Liver (tissue), 9 donors: ENCODE results near the gene SMCO4. TPM values are rescaled to one million over a fixed set of nuclear protein-coding genes. Genes with fewer than 3 reads are reported as not detected.

Source experiments
- DNase-seq: peaks from one replicate; pipeline ENCODE4 v3.0.0-alpha.2; 2017; ENCODE audit warnings: low spot score
- H3K27ac ChIP-seq, 2 donors: one replicate each; pipeline ENCODE4 v1.7.0; 2013; ENCODE audit warnings: inconsistent platforms in 2 of 2, low read length in 2 of 2, control low read depth in 1 of 2, low read depth in 1 of 2, mild to moderate bottlenecking in 1 of 2
- H3K27me3 ChIP-seq, 4 donors: one replicate each; pipeline versions ENCODE4 v1.6.1 to v1.7.0; 2013; ENCODE audit warnings: low read length in 3 of 4, inconsistent platforms in 1 of 4, mild to moderate bottlenecking in 1 of 4, moderate library complexity in 1 of 4; ENCODE audit not compliant: control insufficient read depth in 4 of 4, insufficient read depth in 4 of 4
- H3K36me3 ChIP-seq, 4 donors: one replicate each; pipeline versions ENCODE4 v1.6.1 to v1.7.0; 2013; ENCODE audit warnings: low read length in 3 of 4, mild to moderate bottlenecking in 3 of 4, low read depth in 1 of 4, moderate library complexity in 1 of 4; ENCODE audit not compliant: control insufficient read depth in 4 of 4, insufficient read depth in 3 of 4
- H3K4me1 ChIP-seq, 4 donors: one replicate each; pipeline versions ENCODE4 v1.6.1 to v1.7.0; 2013; ENCODE audit warnings: low read length in 3 of 4, mild to moderate bottlenecking in 3 of 4, moderate library complexity in 1 of 4; ENCODE audit not compliant: control insufficient read depth in 4 of 4, insufficient read depth in 4 of 4
- H3K4me3 ChIP-seq, 3 donors: one replicate each; pipeline versions ENCODE4 v1.6.1 to v1.7.0; 2013; ENCODE audit warnings: low read length in 3 of 3, control low read depth in 1 of 3, low read depth in 1 of 3, mild to moderate bottlenecking in 1 of 3
- H3K9ac ChIP-seq, 2 donors: one replicate each; pipeline ENCODE4 v1.7.0; 2013; ENCODE audit warnings: low read length in 2 of 2, mild to moderate bottlenecking in 2 of 2, moderate library complexity in 2 of 2, control low read depth in 1 of 2, low read depth in 1 of 2
- H3K9me3 ChIP-seq, 4 donors: one replicate each; pipeline versions ENCODE4 v1.6.1 to v1.7.0; 2013; ENCODE audit warnings: low read length in 3 of 4; ENCODE audit not compliant: control insufficient read depth in 4 of 4
- EGR1 ChIP-seq, 2 donors: IDR thresholded peaks; 2 replicates each; pipeline ENCODE4 v1.6.1; 2016 to 2018; ENCODE audit warnings: antibody characterized with exemption in 2 of 2, low read depth in 2 of 2
- FOXA1 ChIP-seq: IDR thresholded peaks from 2 replicates; pipeline ENCODE4 v1.6.1; 2016; ENCODE audit warnings: antibody characterized with exemption
- FOXA2 ChIP-seq: IDR thresholded peaks from 2 replicates; pipeline ENCODE4 v1.6.1; 2016; ENCODE audit warnings: antibody characterized with exemption
- GABPA ChIP-seq, 2 donors: IDR thresholded peaks in 1 of 2; conservative IDR thresholded peaks in 1 of 2; 2 replicates each; pipeline ENCODE4 v1.6.1; 2016; ENCODE audit warnings: antibody characterized with exemption in 2 of 2, mild to moderate bottlenecking in 1 of 2, moderate library complexity in 1 of 2
- HNF4A ChIP-seq, 2 donors: conservative IDR thresholded peaks; 2 replicates each; pipeline ENCODE4 v1.6.1; 2016; ENCODE audit warnings: antibody characterized with exemption in 2 of 2, mild to moderate bottlenecking in 2 of 2
- HNF4G ChIP-seq: IDR thresholded peaks from 2 replicates; pipeline ENCODE4 v1.6.1; 2016; ENCODE audit warnings: antibody characterized with exemption
- JUND ChIP-seq, 2 donors: IDR thresholded peaks; 2 replicates each; pipeline ENCODE4 v1.6.1; 2016; ENCODE audit warnings: antibody characterized with exemption in 2 of 2
- NR2F2 ChIP-seq: IDR thresholded peaks from 2 replicates; pipeline ENCODE4 v1.6.1; 2016; ENCODE audit warnings: antibody characterized with exemption
- RAD21 ChIP-seq, 2 donors: IDR thresholded peaks; 2 replicates each; pipeline ENCODE4 v1.6.1; 2016; ENCODE audit warnings: antibody characterized with exemption in 2 of 2, mild to moderate bottlenecking in 2 of 2
- RXRA ChIP-seq, 2 donors: IDR thresholded peaks; 2 replicates each; pipeline ENCODE4 v1.6.1; 2017 to 2018; ENCODE audit warnings: antibody characterized with exemption in 2 of 2, mild to moderate bottlenecking in 1 of 2
- SP1 ChIP-seq: IDR thresholded peaks from 2 replicates; pipeline ENCODE4 v1.6.1; 2018; ENCODE audit warnings: antibody characterized with exemption, mild to moderate bottlenecking
- TAF1 ChIP-seq: conservative IDR thresholded peaks from 2 replicates; pipeline ENCODE4 v1.6.1; 2016; ENCODE audit warnings: antibody characterized with exemption, mild to moderate bottlenecking
- YY1 ChIP-seq: IDR thresholded peaks from 2 replicates; pipeline ENCODE4 v1.6.1; 2016; ENCODE audit warnings: antibody characterized with exemption, mild to moderate bottlenecking
- WGBS: extraction: QIAGEN DNeasy Blood & Tissue Kit; methylation state at CpG from one replicate; pipeline ENCODE4 v1.1.7; 2013; 5-methylcytosine and 5-hydroxymethylcytosine counted together
- polyA plus RNA-seq, 2 donors: library from polyadenylated mRNA; stranded (reverse) in 1 of 2; unstranded in 1 of 2; fragments of 200-250 nt in 1 of 2; fragments of >200 nt in 1 of 2; fragmentation: Nextera tagmentation in 1 of 2; extraction: Ambion mirVana in 1 of 2; gene quantifications; one replicate each; pipeline versions ENCODE4 v1.2.1 to v1.2.3, GENCODE V29; 2013 to 2015
- total RNA-seq, 2 donors: library from RNA; depleted of rRNA; stranded (reverse); fragments of >200 nt; gene quantifications; one replicate each; pipeline ENCODE4 v1.2.3, GENCODE V29; 2014
- TF ChIP-seq, protein P1 (sequence below): IDR thresholded peaks from 2 replicates; pipeline ENCODE4 v1.6.1; 2016; ENCODE audit warnings: antibody characterized with exemption
- TF ChIP-seq, protein P2 (sequence below): IDR thresholded peaks from 2 replicates; pipeline ENCODE4 v1.6.1; 2016; ENCODE audit warnings: antibody characterized with exemption
- TF ChIP-seq, protein P3 (sequence below): IDR thresholded peaks from 2 replicates; pipeline ENCODE4 v1.6.1; 2016; ENCODE audit warnings: antibody characterized with exemption
- TF ChIP-seq, protein P4 (sequence below): fragments of 150-350 bp; IDR thresholded peaks from 2 replicates; pipeline ENCODE4 v1.5.1; 2017; ENCODE audit warnings: improper control_type of control experiment, low read depth, low read length; ENCODE audit not compliant: missing input control
- TF ChIP-seq, protein P5 (sequence below): IDR thresholded peaks from 2 replicates; pipeline ENCODE4 v1.6.1; 2016; ENCODE audit warnings: antibody characterized with exemption, mild to moderate bottlenecking
- donor health status: healthy.
- donor health status: healthy.
- donor health status: healthy.
- donor health status: healthy.
- donor health status: healthy.

SMCO4 gene
- total and polyA plus RNA-seq, 4 donors: 21.2 to 98.8 (median 47.9) TPM

DNA sequence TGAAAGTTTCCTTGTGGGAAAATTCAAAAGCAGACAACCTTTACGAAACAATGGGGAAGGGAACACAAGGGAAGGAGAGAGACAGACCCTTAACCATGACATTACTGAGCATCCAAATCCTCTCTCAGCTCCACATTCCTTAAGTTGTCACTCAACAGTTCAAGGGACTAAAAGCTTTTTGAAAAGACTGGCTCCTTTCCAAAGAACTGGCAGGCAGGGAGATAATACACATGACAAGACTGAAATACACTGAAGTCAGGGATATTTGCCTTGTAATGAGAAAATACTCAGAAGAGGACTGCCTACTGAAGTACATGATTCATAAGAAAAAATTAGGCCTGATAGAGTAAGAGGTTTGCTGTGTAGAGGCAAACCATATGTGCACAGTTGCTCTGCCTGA lies 69.1 kb downstream of the SMCO4 start:
- TF ChIP-seq RAD21 (IDR thresholded peaks at IDR 0.05): no peak
- TF ChIP-seq, protein P1, sequence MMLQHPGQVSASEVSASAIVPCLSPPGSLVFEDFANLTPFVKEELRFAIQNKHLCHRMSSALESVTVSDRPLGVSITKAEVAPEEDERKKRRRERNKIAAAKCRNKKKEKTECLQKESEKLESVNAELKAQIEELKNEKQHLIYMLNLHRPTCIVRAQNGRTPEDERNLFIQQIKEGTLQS: no peak
- TF ChIP-seq, protein P2, sequence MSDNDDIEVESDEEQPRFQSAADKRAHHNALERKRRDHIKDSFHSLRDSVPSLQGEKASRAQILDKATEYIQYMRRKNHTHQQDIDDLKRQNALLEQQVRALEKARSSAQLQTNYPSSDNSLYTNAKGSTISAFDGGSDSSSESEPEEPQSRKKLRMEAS: no peak
- no peak for TF ChIP-seq FOXA1
- TF ChIP-seq, protein P3, sequence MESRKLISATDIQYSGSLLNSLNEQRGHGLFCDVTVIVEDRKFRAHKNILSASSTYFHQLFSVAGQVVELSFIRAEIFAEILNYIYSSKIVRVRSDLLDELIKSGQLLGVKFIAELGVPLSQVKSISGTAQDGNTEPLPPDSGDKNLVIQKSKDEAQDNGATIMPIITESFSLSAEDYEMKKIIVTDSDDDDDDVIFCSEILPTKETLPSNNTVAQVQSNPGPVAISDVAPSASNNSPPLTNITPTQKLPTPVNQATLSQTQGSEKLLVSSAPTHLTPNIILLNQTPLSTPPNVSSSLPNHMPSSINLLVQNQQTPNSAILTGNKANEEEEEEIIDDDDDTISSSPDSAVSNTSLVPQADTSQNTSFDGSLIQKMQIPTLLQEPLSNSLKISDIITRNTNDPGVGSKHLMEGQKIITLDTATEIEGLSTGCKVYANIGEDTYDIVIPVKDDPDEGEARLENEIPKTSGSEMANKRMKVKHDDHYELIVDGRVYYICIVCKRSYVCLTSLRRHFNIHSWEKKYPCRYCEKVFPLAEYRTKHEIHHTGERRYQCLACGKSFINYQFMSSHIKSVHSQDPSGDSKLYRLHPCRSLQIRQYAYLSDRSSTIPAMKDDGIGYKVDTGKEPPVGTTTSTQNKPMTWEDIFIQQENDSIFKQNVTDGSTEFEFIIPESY: no peak
- TF ChIP-seq EGR1 (IDR thresholded peaks at IDR 0.05; ENCODE audit: low read depth in 2 of 2): no peak
- no peak for TF ChIP-seq NR2F2
- no peak for TF ChIP-seq RXRA (IDR thresholded peaks at IDR 0.05)
- TF ChIP-seq YY1: no peak
- no peak for TF ChIP-seq HNF4A (conservative IDR thresholded peaks at IDR 0.05)
- TF ChIP-seq HNF4G: no peak
- no peak for TF ChIP-seq TAF1
- no peak for TF ChIP-seq FOXA2
- TF ChIP-seq, protein P4, sequence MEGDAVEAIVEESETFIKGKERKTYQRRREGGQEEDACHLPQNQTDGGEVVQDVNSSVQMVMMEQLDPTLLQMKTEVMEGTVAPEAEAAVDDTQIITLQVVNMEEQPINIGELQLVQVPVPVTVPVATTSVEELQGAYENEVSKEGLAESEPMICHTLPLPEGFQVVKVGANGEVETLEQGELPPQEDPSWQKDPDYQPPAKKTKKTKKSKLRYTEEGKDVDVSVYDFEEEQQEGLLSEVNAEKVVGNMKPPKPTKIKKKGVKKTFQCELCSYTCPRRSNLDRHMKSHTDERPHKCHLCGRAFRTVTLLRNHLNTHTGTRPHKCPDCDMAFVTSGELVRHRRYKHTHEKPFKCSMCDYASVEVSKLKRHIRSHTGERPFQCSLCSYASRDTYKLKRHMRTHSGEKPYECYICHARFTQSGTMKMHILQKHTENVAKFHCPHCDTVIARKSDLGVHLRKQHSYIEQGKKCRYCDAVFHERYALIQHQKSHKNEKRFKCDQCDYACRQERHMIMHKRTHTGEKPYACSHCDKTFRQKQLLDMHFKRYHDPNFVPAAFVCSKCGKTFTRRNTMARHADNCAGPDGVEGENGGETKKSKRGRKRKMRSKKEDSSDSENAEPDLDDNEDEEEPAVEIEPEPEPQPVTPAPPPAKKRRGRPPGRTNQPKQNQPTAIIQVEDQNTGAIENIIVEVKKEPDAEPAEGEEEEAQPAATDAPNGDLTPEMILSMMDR: no peak
- TF ChIP-seq, protein P5, sequence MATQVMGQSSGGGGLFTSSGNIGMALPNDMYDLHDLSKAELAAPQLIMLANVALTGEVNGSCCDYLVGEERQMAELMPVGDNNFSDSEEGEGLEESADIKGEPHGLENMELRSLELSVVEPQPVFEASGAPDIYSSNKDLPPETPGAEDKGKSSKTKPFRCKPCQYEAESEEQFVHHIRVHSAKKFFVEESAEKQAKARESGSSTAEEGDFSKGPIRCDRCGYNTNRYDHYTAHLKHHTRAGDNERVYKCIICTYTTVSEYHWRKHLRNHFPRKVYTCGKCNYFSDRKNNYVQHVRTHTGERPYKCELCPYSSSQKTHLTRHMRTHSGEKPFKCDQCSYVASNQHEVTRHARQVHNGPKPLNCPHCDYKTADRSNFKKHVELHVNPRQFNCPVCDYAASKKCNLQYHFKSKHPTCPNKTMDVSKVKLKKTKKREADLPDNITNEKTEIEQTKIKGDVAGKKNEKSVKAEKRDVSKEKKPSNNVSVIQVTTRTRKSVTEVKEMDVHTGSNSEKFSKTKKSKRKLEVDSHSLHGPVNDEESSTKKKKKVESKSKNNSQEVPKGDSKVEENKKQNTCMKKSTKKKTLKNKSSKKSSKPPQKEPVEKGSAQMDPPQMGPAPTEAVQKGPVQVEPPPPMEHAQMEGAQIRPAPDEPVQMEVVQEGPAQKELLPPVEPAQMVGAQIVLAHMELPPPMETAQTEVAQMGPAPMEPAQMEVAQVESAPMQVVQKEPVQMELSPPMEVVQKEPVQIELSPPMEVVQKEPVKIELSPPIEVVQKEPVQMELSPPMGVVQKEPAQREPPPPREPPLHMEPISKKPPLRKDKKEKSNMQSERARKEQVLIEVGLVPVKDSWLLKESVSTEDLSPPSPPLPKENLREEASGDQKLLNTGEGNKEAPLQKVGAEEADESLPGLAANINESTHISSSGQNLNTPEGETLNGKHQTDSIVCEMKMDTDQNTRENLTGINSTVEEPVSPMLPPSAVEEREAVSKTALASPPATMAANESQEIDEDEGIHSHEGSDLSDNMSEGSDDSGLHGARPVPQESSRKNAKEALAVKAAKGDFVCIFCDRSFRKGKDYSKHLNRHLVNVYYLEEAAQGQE: no peak
- TF ChIP-seq JUND (IDR thresholded peaks at IDR 0.05): no peak
- TF ChIP-seq GABPA (IDR thresholded peaks at IDR 0.05 in 1 of 2, conservative IDR thresholded peaks at IDR 0.05 in 1 of 2): no peak
- no peak for TF ChIP-seq SP1
- Histone ChIP-seq H3K36me3 (peaks cover 2 to 7% (median 7%) of the 10 kb centered on the region in 4 donors), H3K4me3 (no peak overlapping the region), H3K9me3 (no peaks in the 10 kb centered on the region), H3K27me3 (no peaks in the 10 kb centered on the region), H3K27ac (no peak overlapping the region), H3K4me1 (no peaks in the 10 kb centered on the region), H3K9ac (no peak overlapping the region)
- DNase-seq: no peak
- 92% methylated on average over 1 of the region's 1 CpG for WGBS
